ENCODE results near the gene UBE3C.
"Not testable (repeated sequence)": the region's sequence is repeated elsewhere in the genome, so short reads cannot be mapped to it uniquely, and the experiment has no call there.

The UBE3C gene

GRCh38 chr7:157132796-157133195 is 5.9 kb upstream of the UBE3C start:
- no peak for DNase-seq

DNA sequence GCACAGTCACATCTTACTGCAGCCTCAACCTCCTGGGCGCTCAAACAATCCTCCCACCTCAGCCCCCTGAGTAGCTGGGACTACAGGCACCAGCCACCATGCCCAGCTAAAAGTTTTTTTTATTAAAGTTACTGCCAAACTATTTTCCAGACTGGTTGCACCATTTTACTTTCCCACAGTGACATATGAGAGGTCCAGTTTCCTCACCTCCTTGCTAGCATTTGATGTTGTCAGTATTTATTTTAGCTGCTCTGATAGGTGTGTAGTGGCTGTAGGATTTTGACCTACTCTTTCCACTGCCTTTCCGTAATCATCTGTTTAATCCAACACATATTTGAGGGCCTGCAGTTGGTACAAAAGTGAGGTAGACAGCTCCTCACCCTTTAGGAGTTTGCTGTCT is 5.4 kb upstream of the UBE3C start:
- DNase-seq, result no peak

- peak; percentile 76 for DNase-seq
These were observed 2.4 kb upstream of the UBE3C start for GRCh38 chr7:157136372-157136771.

DNA sequence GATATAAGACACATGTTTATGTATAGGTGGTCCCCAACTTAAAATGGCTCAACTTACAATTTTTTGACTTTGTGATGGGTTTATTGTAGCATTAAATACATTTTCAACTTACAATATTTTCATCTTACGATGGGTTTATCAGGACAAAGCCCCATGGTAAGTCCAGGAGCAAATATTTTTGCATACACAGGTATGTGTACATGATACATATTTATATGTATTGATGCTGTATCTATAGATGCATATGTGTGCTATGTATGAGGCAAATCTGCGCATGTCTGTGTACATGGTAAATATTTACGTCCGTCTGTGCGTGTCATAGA is 664 bp upstream of the UBE3C start:
- no peak for DNase-seq

GRCh38 chr7:157139111-157139809 is 534 bp downstream of the UBE3C start:
- peak; percentile 77 for DNase-seq

DNA sequence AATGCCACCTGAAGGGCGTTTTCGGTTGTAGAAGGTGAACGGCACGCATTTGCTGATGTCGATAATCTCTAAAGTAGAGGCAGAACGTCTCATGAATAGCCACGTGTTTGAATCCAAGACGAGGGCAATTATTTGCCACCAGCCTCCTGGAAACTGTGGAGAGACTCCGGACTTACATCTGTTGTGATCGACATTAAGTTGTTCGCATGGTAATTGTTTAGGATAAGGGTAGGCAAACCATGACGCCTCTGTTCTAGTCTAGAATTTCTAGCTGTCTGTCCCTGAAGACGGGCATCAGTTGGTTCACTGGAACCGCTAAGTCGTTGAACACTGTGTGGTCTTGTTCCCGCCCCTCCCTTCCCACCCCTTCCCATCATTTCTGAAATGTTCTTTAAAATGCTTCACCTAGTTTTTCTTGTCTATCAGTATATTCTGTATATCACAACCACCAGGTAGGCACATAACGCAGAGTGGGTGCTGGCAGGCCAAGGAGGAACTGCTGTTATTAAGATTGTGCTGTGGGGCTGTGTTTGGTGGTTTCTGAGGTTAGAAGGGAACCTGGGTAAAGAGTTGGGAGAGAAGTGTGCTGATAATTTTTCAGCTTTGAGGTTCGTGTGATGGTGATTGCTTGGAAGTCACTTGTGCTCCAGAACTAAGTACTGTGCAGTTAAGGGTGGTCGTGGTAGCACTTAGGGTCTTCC is 1.2 kb downstream of the UBE3C start:
- peak; percentile 89 for DNase-seq

GRCh38 chr7:157140511-157140905 is 1.8 kb downstream of the UBE3C start:
- peak; percentile 5 for DNase-seq

DNA sequence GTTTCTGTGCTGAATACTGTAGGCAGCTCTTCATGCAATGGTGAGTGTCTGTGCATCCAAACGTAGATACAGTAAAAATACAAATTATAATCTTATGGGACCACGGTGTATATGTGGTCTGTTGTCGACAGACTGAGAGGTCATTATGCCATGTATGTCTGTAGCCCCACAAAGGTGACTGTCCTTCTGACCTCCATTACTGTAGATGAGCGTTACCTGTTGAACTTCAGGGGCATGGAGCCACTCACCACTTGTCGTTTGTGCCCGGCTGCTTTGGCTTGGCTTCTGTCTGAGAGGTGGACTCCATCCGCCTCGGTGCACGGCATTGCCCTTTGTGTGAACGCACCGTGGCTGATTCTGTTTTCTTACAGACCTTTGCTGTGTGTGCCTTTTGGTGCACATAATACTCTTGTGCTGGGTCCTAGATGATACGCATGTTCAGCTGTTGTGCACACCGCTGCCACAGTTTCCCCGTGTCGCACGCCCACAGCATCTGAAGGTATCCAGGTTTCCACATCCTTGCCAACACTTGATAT is 2.9 kb downstream of the UBE3C start:
- DNase-seq, result no peak

- no peak for DNase-seq
These were observed 5.1 kb downstream of the UBE3C start for GRCh38 chr7:157143788-157144187.

DNA sequence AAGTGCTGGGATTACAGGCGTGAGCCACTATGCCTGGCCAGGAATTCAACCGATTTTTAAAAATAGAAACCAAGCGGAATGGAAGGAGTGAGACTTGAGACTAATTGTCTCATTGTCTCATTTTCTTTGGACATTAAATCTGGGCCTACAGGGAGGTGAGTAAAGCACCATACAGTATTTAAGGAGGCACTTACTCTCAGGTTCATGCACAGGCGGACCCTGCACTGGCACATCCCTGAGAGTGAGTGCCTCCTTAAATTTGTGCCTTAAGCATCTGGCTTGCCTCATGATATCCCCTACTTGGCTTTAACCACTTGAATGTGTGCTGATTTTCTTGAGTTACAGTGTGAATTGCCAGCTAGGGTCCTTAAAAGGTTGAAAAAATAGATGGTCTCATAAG is 10.6 kb downstream of the UBE3C start:
- DNase-seq, result no peak

- DNase-seq, result peak; percentile 29
These were observed 12.2 kb downstream of the UBE3C start for GRCh38 chr7:157150882-157151281.

GRCh38 chr7:157151626-157152339 is 13.1 kb downstream of the UBE3C start:
- no peak for DNase-seq

GRCh38 chr7:157152391-157152937 is 13.7 kb downstream of the UBE3C start:
- no peak for DNase-seq

- DNase-seq, result no peak
These were observed 14.5 kb downstream of the UBE3C start for GRCh38 chr7:157153260-157153659.

DNA sequence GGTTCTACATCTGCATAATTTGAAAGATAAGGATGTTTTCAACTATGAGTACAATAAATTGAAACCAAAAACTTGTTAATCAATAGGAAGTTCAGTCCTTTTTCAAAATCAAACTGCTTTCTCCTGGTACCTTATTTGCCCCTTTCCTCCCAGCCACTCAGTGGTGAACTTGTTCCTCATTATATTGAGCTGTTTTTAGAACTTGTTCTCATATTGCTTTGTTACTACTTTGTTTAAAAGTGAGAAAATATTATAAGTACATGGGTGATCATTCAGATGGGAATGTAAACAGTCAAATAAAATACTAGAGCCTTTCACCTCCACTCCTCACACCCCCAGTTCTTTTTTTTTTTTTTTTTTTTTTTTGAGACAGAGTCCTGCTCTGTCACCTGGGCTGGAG is 17.2 kb downstream of the UBE3C start:
- DNase-seq, result no peak

- DNase-seq, result no peak
These were observed 19.7 kb downstream of the UBE3C start for GRCh38 chr7:157158400-157158799.

DNA sequence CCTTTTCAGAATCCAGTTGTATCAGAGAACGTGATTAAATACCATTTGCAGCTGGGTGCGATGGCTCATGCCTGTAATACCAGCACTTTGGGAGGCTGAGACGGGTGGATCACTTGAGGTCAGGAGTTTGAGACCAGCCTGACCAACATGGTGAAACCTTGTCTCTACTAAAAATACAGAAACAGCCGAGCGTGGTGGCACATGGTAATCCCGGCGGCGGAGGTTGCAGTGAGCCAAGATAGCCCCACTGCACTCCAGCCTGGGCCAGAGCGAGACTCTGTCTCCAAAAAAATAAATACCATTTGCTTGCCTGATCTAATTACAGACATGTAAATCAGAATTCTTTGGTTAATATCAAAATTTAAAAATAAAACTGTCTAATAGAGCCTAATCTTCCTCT is 20.8 kb downstream of the UBE3C start:
- not testable (repeated sequence) for DNase-seq

DNA sequence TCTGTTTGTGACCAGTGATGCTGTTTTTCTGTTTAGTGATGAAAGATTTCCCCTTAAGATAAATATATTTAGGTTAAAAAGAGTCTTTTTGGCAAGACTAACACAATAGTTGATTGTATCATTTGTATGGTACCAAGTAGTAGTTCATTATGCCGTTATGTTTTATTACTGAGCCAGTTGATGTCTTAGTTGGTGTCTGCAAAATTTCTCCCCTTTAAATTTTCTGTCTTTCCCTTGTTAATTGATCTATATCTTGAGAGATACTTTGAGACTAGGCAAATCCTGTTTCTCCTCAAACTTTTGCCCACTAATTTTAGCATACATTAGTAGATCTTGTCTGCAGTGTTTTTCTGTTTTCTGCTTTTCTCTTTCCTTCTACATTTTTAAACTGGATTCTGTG is 21.7 kb downstream of the UBE3C start:
- DNase-seq, result no peak

DNA sequence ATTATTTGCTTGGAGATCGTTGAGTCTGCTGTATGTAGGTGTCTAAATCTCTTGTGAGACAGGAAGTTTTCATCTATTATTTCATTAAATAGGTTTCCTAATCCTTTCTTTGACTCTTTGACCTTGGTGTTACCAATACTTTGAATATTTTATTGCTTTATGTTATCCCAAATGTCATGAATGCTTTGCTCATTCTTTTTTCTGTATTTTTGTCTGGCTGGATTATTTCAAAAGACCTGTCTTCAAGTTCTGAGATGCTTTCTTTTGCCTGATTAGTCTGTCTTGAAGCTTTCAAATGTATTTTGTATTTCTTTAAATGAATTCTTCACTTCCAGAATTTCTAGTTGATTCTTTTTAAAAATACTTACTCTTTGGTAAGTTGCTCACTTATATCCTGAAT is 27.3 kb downstream of the UBE3C start:
- DNase-seq, result no peak

DNA sequence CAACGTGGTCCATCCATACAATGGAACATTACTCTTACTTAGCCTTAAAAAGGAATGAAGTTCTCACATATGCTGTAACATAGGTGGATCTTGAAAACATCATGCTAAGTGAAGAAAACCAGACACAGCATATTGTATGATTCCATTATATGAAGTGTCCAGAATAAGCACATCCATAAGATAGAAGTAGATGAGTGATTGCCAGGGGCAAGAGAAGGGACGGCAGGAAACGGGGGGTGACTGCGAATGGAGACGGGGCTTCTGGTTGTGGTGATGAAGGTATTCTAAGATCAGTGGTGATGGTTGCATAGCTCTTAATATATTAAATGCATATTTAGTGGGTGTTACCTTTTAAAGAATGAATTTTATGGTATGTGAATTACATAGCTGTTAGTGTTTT is 29.8 kb downstream of the UBE3C start:
- no peak for DNase-seq

- DNase-seq, result peak; percentile 7
These were observed 38.0 kb downstream of the UBE3C start for GRCh38 chr7:157176771-157177170.

DNA sequence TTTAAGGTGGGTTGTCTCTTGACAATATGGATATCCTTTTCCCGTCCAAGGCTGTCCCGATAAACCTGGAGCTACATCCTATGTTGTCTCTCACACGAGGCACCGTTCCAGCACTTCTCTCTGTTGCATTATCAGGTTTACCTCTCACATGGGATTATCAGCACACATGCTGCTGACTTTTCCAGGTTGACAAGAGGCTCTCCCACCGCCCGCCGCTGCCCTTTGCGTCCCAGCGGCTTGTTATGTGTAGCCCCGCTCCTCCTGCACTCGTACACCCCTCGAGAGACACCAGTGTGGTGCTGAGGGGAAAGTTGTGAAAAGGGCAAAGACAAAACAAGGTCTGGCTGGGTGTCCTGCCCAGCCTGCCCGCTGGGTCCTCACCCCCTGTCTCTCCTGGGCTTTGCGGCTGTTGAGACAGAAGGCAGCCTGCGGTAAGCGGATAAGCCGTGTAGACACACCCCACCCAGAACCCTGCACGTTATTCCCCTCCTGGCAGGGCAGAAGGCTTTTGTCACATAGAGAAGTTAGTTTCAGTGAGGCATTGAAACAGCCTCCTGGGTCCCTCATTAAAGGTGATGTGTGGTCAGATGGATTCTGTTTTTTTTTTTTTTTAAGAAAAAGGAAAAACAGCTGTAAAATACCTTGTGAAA is 38.7 kb downstream of the UBE3C start:
- DNase-seq, result peak; percentile 88

DNA sequence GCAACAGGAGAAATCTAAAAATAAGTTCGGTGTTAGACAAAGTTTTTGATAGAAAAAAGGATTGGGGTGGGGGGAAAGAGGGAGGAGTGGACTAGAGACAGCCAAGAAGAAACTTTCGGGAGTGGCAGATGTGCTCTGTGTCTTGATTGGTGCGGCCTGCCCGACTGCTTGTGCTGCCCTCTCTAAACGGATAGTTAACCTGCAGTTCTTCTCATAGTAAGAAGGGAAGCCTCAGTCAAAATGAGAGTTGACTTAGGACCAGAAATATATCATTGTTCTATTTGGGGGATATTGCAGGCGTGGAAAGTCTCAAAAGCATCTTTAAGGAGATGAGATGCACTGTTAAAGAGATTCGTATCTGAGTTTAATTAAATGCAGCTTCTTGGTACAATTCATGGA is 39.3 kb downstream of the UBE3C start:
- DNase-seq, result peak; percentile 57

Measured in hematopoietic multipotent progenitor cell treated with erythropoietin and hydrocortisone succinate and interleukin-3 and kit ligand, for 4 days (in vitro differentiated cells).